Measurements from ENCODE around the gene SGCD.

Gene SGCD

GRCh38 chr5:156411957-156412356 is 85.0 kb downstream of the SGCD start:
- Histone ChIP-seq H3K4me1 (ENCODE audit: control insufficient read depth, insufficient read depth, low read length) (no peaks in the 10 kb centered on the region), H3K36me3 (ENCODE audit: control insufficient read depth in 2 of 2, insufficient read depth in 1 of 2, low read length in 2 of 2) (no peaks in the 10 kb centered on the region), H3K9me3 (ENCODE audit: control insufficient read depth, insufficient read depth, low read depth, low read length) (no peaks in the 10 kb centered on the region), H3K27ac (ENCODE audit: extremely low read depth, low read depth, low read length) (no peak overlapping the region), H3K4me3 (ENCODE audit: low read depth, low read length) (no peak overlapping the region)
- TF ChIP-seq ZNF830 (tag by site-specific recombination; IDR thresholded peaks at IDR 0.05; ENCODE audit: low read depth) (no peak), ZBTB21 (tag by site-specific recombination; IDR thresholded peaks at IDR 0.05) (no peak), ZNF530 (tag by site-specific recombination; IDR thresholded peaks at IDR 0.05; ENCODE audit: low read depth) (no peak), ZNF37A (tag by site-specific recombination; IDR thresholded peaks at IDR 0.05) (no peak), MZF1 (tag by site-specific recombination; IDR thresholded peaks at IDR 0.05; ENCODE audit: borderline replicate concordance) (no peak), ZEB2 (tag by site-specific recombination; IDR thresholded peaks at IDR 0.05) (no peak), ZNF677 (tag by site-specific recombination; IDR thresholded peaks at IDR 0.05) (no peak)
- ChIA-PET POLR2A (no interaction called here), CTCF (interaction anchor here (0.6 kb wide), 1 partner anchor 257 kb away, joined by 4 read pairs; no protein-coding TSS in a partner anchor)

- no peaks in the 10 kb centered on the region for H3K36me3 ChIP-seq (ENCODE audit: control insufficient read depth in 2 of 2, insufficient read depth in 1 of 2, low read length in 2 of 2)
- ChIA-PET CTCF (interaction anchor here (0.6 kb wide), 1 partner anchor 68 kb away, joined by 3 read pairs; no protein-coding TSS in a partner anchor), POLR2A (no interaction called here)
- H3K4me1 ChIP-seq (ENCODE audit: control insufficient read depth, insufficient read depth, low read length) = no peaks in the 10 kb centered on the region
- TF ChIP-seq ZNF704 (tag by site-specific recombination; IDR thresholded peaks at IDR 0.05) = no peak
- TF ChIP-seq ZNF571 (tag by site-specific recombination; IDR thresholded peaks at IDR 0.05) = no peak
- TF ChIP-seq, protein P1, sequence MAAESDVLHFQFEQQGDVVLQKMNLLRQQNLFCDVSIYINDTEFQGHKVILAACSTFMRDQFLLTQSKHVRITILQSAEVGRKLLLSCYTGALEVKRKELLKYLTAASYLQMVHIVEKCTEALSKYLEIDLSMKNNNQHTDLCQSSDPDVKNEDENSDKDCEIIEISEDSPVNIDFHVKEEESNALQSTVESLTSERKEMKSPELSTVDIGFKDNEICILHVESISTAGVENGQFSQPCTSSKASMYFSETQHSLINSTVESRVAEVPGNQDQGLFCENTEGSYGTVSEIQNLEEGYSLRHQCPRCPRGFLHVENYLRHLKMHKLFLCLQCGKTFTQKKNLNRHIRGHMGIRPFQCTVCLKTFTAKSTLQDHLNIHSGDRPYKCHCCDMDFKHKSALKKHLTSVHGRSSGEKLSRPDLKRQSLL (tag by site-specific recombination; IDR thresholded peaks at IDR 0.05) = no peak
- no peak for TF ChIP-seq ZSCAN16 (tag by site-specific recombination; IDR thresholded peaks at IDR 0.05)
- no peak for TF ChIP-seq ZNF214 (tag by site-specific recombination; IDR thresholded peaks at IDR 0.05; ENCODE audit: borderline replicate concordance)
- no peak for TF ChIP-seq TRIM28 (IDR thresholded peaks at IDR 0.05; ENCODE audit: borderline replicate concordance, low read length)
- no peak for TF ChIP-seq ZNF830 (tag by site-specific recombination; IDR thresholded peaks at IDR 0.05; ENCODE audit: low read depth)
- no peak for TF ChIP-seq ZNF514 (tag by site-specific recombination; IDR thresholded peaks at IDR 0.05)
- TF ChIP-seq ZNF792 (tag by site-specific recombination; IDR thresholded peaks at IDR 0.05) = no peak
- no peak for TF ChIP-seq ZNF777 (tag by site-specific recombination; IDR thresholded peaks at IDR 0.05; ENCODE audit: borderline replicate concordance)
- TF ChIP-seq ZNF280C (tag by site-specific recombination; IDR thresholded peaks at IDR 0.05) = no peak
- TF ChIP-seq ZNF341 (tag by site-specific recombination; IDR thresholded peaks at IDR 0.05; ENCODE audit: low read depth) = no peak
- TF ChIP-seq ZNF530 (tag by site-specific recombination; IDR thresholded peaks at IDR 0.05; ENCODE audit: low read depth) = no peak
- no peaks in the 10 kb centered on the region for H3K9me3 ChIP-seq (ENCODE audit: control insufficient read depth, insufficient read depth, low read depth, low read length)
- H3K27ac ChIP-seq (ENCODE audit: extremely low read depth, low read depth, low read length) = no peak overlapping the region
- H3K4me3 ChIP-seq (ENCODE audit: low read depth, low read length) = no peak overlapping the region
Measured at GRCh38 chr5:156414391-156414790, 87.4 kb downstream of the SGCD start.

- H3K36me3 ChIP-seq (ENCODE audit: control insufficient read depth in 2 of 2, insufficient read depth in 1 of 2, low read length in 2 of 2) = no peaks in the 10 kb centered on the region
- H3K4me3 ChIP-seq (ENCODE audit: low read depth, low read length) = no peak overlapping the region
- POLR2A ChIA-PET = no interaction called here
- no peak overlapping the region for H3K27ac ChIP-seq (ENCODE audit: extremely low read depth, low read depth, low read length)
- CTCF ChIA-PET = no interaction called here
- TF ChIP-seq ZNF16 (tag by site-specific recombination; IDR thresholded peaks at IDR 0.05; ENCODE audit: low read depth) (no peak), ZNF239 (tag by site-specific recombination; IDR thresholded peaks at IDR 0.05) (no peak), ZBTB17 (tag by site-specific recombination; IDR thresholded peaks at IDR 0.05) (no peak), ZBTB10 (tag by site-specific recombination; IDR thresholded peaks at IDR 0.05) (no peak)
- no peaks in the 10 kb centered on the region for H3K4me1 ChIP-seq (ENCODE audit: control insufficient read depth, insufficient read depth, low read length)
- H3K9me3 ChIP-seq (ENCODE audit: control insufficient read depth, insufficient read depth, low read depth, low read length) = no peaks in the 10 kb centered on the region
Measured at GRCh38 chr5:156419661-156420060, 92.7 kb downstream of the SGCD start.

All from HEK293 (cell line).